ENCODE results near the gene CLPSL2.

CLPSL2 gene

DNA sequence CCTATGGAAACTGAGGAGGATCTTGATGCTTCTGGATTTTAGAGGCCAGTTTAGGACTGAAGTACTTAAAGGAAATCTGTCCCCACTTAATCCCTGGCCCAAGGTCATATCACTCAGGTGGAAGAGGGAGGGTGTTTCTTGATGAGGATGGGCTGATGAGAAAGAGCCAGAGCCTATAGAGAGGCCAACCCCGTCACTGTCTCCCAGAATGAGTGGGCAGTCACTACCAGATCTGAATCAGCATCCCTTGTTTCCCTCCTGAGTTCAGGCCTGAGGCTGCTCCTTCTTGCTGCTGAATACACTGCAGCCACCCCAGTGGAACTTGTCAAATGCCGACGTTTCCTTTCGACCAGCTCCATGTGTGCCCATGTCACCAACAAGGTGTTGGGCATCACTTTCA lies 24.8 kb upstream of the CLPSL2 start:
- Histone ChIP-seq H3K36me3 (ENCODE audit: insufficient read depth, low read length) (no peaks in the 10 kb centered on the region), H3K27ac (ENCODE audit: low read depth, low read length) (no peak overlapping the region)

DNA sequence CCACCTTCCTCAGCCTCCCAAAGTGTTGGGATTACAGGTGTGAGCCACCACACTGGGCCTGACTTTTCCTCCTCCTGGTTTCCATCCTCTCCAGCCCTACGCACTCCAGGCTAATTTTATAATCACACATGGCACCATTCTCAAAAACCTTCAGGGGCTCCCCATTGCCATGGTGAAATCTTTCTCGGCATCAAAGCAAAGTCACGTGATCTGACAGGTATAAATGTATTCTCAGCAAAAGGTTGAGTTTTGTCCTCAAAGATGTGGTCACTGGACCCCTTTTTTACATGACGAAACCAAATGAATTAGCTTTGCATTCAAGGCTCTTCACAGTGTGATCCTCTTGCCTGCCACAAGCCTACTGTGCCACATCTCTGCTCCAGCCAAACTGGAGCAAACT lies 24.1 kb upstream of the CLPSL2 start:
- Histone ChIP-seq H3K27me3 (ENCODE audit: control insufficient read depth in 1 of 2, insufficient read depth in 2 of 2, low read length in 2 of 2) (no peaks in the 10 kb centered on the region), H3K4me3 (ENCODE audit: low read depth in 1 of 2, low read length in 2 of 2) (no peak overlapping the region), H3K36me3 (ENCODE audit: insufficient read depth, low read length) (no peaks in the 10 kb centered on the region)

More for the DNA sequence above, 24.8 kb upstream of the CLPSL2 start:
- Histone ChIP-seq H3K9me3 (ENCODE audit: low read length) (no peaks in the 10 kb centered on the region), H3K4me1 (ENCODE audit: insufficient read depth, low read length) (no peaks in the 10 kb centered on the region), H3K27me3 (ENCODE audit: control insufficient read depth in 1 of 2, insufficient read depth in 2 of 2, low read length in 2 of 2) (no peaks in the 10 kb centered on the region), H3K4me3 (ENCODE audit: low read depth in 1 of 2, low read length in 2 of 2) (no peak overlapping the region), H3K9ac (ENCODE audit: low read length) (no peak overlapping the region)

DNA sequence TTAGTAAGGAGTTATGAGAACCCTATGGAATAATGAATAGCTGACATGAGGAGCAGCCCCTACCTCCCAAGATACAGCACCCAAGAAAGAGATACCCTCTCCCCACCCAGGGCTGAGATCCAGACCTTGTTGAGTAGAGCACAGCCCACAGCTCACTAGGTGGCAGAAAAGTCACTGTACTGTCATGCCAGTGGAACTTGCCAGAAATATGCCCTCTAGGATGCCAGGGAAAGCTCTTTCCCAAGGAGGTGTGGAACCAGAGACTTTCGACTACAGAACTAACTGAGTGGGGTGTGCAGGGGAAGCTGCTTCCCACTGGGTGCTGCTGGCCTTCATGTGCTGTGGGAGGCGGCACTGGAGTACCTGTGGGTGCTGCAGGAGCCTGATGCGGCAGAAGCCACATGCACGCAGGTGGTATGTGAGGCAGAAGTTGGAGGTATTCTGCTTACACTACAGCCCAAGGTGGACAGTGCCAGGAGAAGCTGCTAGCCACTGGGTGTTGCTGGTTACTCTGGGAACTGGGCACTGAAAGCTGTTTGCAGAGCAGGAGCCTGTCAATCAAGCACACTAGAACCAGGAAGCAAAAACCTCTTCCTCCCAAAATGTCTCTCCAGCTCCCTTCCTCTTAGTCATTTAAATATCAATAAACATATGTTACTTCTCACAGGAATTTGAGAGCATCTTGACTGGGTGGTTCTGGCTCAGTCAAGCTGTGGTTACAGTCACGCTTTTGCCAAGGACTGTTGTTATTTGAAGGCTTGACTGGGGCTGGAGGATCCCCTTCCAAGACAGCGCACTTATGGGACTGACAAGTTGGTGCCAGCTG lies 21.7 kb upstream of the CLPSL2 start:
- H3K27me3 ChIP-seq (ENCODE audit: control insufficient read depth in 1 of 2, insufficient read depth in 2 of 2, low read length in 2 of 2): no peaks in the 10 kb centered on the region
- H3K36me3 ChIP-seq (ENCODE audit: insufficient read depth, low read length): no peaks in the 10 kb centered on the region
- H3K4me3 ChIP-seq (ENCODE audit: low read depth in 1 of 2, low read length in 2 of 2): no peak overlapping the region
- no peaks in the 10 kb centered on the region for H3K9me3 ChIP-seq (ENCODE audit: low read length)
- H3K27ac ChIP-seq (ENCODE audit: low read depth, low read length): no peak overlapping the region
- no peak overlapping the region for H3K9ac ChIP-seq (ENCODE audit: low read length)
- no peaks in the 10 kb centered on the region for H3K4me1 ChIP-seq (ENCODE audit: insufficient read depth, low read length)

More for the DNA sequence above, 24.1 kb upstream of the CLPSL2 start:
- Histone ChIP-seq H3K4me1 (ENCODE audit: insufficient read depth, low read length) (no peaks in the 10 kb centered on the region), H3K9me3 (ENCODE audit: low read length) (no peaks in the 10 kb centered on the region), H3K9ac (ENCODE audit: low read length) (no peak overlapping the region), H3K27ac (ENCODE audit: low read depth, low read length) (no peak overlapping the region)

DNA sequence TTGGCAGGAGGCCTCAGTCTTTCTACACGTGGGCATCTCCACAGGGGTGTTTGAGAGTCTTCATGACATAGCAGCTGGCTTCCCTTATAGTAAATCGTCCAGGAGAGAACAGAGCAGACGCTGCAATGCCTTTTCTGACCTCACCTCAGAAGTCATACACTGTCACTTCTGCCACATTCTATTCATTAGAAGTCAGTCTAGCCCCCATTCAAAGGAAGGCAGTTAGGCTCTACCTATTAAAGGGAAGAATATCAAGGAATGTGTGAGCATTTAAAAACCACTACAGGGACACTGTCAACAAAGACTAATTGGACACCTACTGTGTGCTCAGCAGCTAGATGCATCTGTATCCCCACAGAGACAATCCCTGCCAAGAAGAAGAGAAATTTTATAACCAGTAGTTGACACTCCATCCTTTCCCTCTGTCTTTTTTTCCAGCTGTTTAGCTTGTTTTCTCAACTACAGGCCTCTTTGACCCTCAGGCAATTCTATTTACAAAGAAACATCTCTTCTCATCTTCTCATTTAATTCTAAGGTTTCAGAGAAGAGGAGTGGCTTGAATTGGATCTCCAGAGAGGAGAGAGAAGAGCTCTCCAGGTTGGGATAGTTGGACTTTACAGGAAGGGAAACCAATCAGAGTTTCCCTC lies 21.0 kb upstream of the CLPSL2 start:
- Histone ChIP-seq H3K9ac (ENCODE audit: low read length) (no peak overlapping the region), H3K27me3 (ENCODE audit: control insufficient read depth in 1 of 2, insufficient read depth in 2 of 2, low read length in 2 of 2) (peaks cover 0 to under 1% of the 10 kb centered on the region in 2 donors), H3K27ac (ENCODE audit: low read depth, low read length) (no peak overlapping the region), H3K4me3 (ENCODE audit: low read depth in 1 of 2, low read length in 2 of 2) (no peak overlapping the region), H3K4me1 (ENCODE audit: insufficient read depth, low read length) (no peaks in the 10 kb centered on the region), H3K36me3 (ENCODE audit: insufficient read depth, low read length) (no peaks in the 10 kb centered on the region), H3K9me3 (ENCODE audit: low read length) (no peaks in the 10 kb centered on the region)

DNA sequence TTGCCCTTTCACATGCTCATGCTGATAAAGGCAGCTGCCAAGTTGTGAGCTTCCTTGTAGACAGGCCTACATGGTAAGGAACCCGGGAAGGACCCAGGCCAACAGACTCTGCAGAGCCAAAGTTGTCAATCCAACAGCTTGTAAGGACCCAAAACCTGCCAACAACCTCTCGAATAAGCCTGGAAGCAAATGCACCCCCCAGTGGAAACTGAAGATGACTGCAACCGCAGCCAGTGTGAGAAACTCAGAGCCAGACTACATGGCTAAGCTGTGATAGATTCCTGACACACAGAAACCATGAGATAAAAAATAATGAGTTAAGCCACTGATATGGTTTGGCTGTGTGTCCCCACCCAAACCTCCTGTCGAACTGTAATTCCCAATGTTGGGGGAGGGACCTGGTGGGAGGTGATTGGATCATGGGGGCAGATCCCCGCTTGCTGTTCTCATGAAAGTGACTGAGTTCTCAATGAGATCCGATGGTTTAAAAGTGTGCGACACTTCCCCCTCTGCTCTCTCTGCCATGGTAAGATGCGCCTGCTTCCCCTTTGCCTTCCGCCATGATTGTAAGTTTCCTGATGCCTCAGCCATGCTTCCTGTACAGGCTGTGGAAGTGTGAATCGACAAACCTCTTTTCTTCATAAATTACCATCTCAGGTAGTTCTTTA lies 18.8 kb upstream of the CLPSL2 start:
- Histone ChIP-seq H3K36me3 (ENCODE audit: insufficient read depth, low read length) (no peaks in the 10 kb centered on the region), H3K9me3 (ENCODE audit: low read length) (no peaks in the 10 kb centered on the region), H3K27ac (ENCODE audit: low read depth, low read length) (no peak overlapping the region), H3K4me1 (ENCODE audit: insufficient read depth, low read length) (no peaks in the 10 kb centered on the region), H3K27me3 (ENCODE audit: control insufficient read depth in 1 of 2, insufficient read depth in 2 of 2, low read length in 2 of 2) (peaks cover 4 to 6% of the 10 kb centered on the region in 2 donors), H3K4me3 (ENCODE audit: low read depth in 1 of 2, low read length in 2 of 2) (no peak overlapping the region), H3K9ac (ENCODE audit: low read length) (no peak overlapping the region)

DNA sequence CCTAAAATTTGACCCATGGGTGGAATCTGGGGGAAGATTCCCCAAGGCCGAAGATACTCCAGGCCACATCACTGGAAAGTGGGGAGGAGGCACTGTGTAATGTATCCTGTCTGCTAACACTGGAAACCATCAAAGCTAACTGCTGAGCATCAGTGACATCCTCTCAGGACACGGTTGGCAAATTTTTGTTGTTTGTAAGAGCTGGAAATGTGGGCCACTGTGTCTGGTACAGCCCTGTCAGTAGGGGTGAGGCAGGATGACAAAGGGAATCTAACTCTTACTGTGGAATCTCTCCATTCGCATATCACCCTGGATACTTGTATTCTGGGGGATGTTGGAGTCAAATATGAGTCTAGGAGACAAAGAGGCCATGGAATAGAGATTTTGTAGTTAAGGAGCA lies 17.0 kb upstream of the CLPSL2 start:
- Histone ChIP-seq H3K4me3 (ENCODE audit: low read depth in 1 of 2, low read length in 2 of 2) (no peak overlapping the region), H3K9ac (ENCODE audit: low read length) (no peak overlapping the region), H3K9me3 (ENCODE audit: low read length) (no peaks in the 10 kb centered on the region), H3K27ac (ENCODE audit: low read depth, low read length) (no peak overlapping the region), H3K27me3 (ENCODE audit: control insufficient read depth in 1 of 2, insufficient read depth in 2 of 2, low read length in 2 of 2) (peaks cover 9 to 18% of the 10 kb centered on the region in 2 donors), H3K36me3 (ENCODE audit: insufficient read depth, low read length) (no peaks in the 10 kb centered on the region), H3K4me1 (ENCODE audit: insufficient read depth, low read length) (no peaks in the 10 kb centered on the region)

DNA sequence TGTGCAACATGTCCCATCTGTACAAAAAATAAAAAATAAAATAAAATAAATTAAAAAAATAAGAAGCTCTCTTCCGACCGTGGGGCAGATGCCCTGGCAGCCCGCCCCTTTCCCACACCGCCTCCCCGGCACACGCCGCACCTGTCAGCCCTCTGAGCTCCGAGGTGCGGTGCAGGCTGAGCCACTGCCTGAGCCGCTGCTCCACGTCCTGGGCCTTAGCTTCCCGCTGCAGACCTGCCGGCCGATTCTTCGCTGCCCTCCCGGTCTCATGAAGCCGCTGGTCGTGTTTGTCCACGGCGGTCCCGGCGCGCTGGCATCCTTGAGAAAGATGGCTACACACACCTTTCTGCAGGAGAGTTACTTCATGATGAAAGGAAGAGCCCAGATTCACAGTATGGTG lies 10.7 kb upstream of the CLPSL2 start:
- no peak overlapping the region for H3K4me3 ChIP-seq (ENCODE audit: low read depth in 1 of 2, low read length in 2 of 2)
- peaks cover 14 to 16% of the 10 kb centered on the region in 2 donors for H3K27me3 ChIP-seq (ENCODE audit: control insufficient read depth in 1 of 2, insufficient read depth in 2 of 2, low read length in 2 of 2)
- H3K9me3 ChIP-seq (ENCODE audit: low read length): no peaks in the 10 kb centered on the region
- no peaks in the 10 kb centered on the region for H3K36me3 ChIP-seq (ENCODE audit: insufficient read depth, low read length)
- H3K27ac ChIP-seq (ENCODE audit: low read depth, low read length): no peak overlapping the region
- no peaks in the 10 kb centered on the region for H3K4me1 ChIP-seq (ENCODE audit: insufficient read depth, low read length)
- no peak overlapping the region for H3K9ac ChIP-seq (ENCODE audit: low read length)

DNA sequence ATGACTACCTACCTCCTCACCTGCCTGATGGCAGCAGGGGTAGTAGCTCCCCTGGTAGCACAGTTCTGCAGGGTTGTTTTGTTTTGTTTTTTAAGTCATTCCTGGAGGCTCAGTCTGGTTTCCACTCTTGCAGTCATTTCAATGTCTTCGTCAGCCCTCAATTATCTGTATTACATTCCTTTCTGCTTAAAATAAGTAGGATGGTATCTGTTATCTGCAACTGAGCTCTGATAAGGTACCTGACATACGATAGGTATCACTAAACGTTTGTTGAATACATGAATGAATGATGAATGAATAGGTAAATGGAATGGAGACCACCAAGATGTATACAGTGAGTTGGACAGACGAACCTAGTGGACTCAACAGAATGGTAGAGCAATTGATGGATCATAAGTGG lies 7.2 kb upstream of the CLPSL2 start:
- Histone ChIP-seq H3K9me3 (ENCODE audit: low read length) (no peaks in the 10 kb centered on the region), H3K4me3 (ENCODE audit: low read depth in 1 of 2, low read length in 2 of 2) (no peak overlapping the region), H3K27ac (ENCODE audit: low read depth, low read length) (no peak overlapping the region), H3K4me1 (ENCODE audit: insufficient read depth, low read length) (no peaks in the 10 kb centered on the region), H3K27me3 (ENCODE audit: control insufficient read depth in 1 of 2, insufficient read depth in 2 of 2, low read length in 2 of 2) (peaks cover under 1 to 9% of the 10 kb centered on the region in 2 donors), H3K9ac (ENCODE audit: low read length) (no peak overlapping the region), H3K36me3 (ENCODE audit: insufficient read depth, low read length) (no peaks in the 10 kb centered on the region)

DNA sequence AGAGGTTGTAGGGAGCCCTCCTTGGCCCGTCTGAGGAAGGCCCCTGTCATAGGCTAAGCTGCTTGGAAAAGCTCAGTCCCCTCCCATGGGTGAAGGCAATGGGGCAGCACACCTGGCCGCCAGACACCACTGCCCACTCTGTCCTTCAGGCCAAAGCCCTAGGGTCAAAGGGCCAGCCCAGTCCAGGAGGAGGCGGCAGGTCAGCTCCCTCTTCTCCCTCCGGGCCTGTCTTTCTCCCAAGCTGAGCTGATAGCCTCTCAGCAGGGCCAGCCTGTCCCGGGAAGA lies 5.1 kb upstream of the CLPSL2 start:
- Histone ChIP-seq H3K4me3 (ENCODE audit: low read depth in 1 of 2, low read length in 2 of 2) (no peak overlapping the region), H3K27me3 (ENCODE audit: control insufficient read depth in 1 of 2, insufficient read depth in 2 of 2, low read length in 2 of 2) (peaks cover 0 to 12% of the 10 kb centered on the region in 2 donors), H3K27ac (ENCODE audit: low read depth, low read length) (no peak overlapping the region), H3K36me3 (ENCODE audit: insufficient read depth, low read length) (no peaks in the 10 kb centered on the region), H3K9me3 (ENCODE audit: low read length) (no peaks in the 10 kb centered on the region), H3K9ac (ENCODE audit: low read length) (no peak overlapping the region), H3K4me1 (ENCODE audit: insufficient read depth, low read length) (no peaks in the 10 kb centered on the region)

DNA sequence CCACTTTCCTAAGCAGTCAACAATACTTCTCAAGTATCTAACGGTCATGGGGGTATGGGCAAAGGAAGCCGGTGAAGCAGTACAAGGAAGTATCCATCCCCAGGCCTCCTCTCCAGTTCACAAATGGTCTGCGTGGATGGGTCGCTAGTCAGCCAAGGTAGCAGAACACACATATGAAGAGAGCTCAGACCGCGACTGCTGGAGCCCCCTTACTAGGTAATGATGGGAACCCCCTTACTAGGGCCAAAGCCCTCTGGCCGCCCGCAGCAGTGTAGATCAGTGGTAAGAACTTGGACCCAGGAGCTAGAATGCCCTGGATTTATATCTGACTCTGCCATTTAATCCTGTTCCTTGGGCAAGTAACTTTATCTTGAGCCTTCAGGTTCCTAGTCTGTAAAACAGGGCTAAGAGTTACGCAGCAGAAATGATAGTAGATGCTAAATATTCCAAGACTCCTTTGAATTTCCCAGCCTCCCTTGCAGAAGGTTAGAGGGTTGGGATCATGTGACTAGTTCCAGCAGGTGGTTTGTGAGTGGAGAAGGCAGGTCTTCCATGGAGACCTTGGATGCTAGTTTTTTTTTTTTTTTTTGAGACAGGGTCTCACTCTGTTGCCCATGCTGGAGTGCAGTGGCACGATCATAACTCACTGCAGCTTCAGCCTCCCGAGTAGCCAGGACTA lies 2.1 kb upstream of the CLPSL2 start:
- Histone ChIP-seq H3K9ac (ENCODE audit: low read length) (no peak overlapping the region), H3K36me3 (ENCODE audit: insufficient read depth, low read length) (no peaks in the 10 kb centered on the region), H3K4me3 (ENCODE audit: low read depth in 1 of 2, low read length in 2 of 2) (no peak overlapping the region), H3K27ac (ENCODE audit: low read depth, low read length) (no peak overlapping the region), H3K9me3 (ENCODE audit: low read length) (no peaks in the 10 kb centered on the region), H3K4me1 (ENCODE audit: insufficient read depth, low read length) (no peaks in the 10 kb centered on the region), H3K27me3 (ENCODE audit: control insufficient read depth in 1 of 2, insufficient read depth in 2 of 2, low read length in 2 of 2) (peaks cover 0 to 19% of the 10 kb centered on the region in 2 donors)

DNA sequence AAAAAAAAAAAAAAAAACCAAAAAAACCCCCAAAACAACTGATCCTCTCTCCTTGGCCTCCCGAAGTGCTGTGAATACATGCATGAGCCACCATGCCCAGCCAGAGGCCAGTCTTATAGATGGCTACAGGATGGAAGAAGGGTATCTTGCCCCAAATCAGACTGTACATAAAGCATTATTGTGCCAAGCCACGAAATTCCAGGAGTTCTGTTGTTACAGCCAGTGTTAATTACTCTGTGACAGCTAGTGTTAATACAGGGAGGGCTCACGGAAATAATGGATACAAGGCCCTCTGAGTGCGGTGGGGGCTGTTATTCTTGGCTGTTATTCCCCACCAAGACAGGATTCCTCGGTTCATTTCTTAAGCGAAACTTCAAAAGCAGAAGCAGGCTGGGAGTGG lies 1.4 kb upstream of the CLPSL2 start:
- Histone ChIP-seq H3K27me3 (ENCODE audit: control insufficient read depth in 1 of 2, insufficient read depth in 2 of 2, low read length in 2 of 2) (peaks cover 0 to 24% of the 10 kb centered on the region in 2 donors), H3K4me3 (ENCODE audit: low read depth in 1 of 2, low read length in 2 of 2) (no peak overlapping the region), H3K36me3 (ENCODE audit: insufficient read depth, low read length) (no peaks in the 10 kb centered on the region)

More for the DNA sequence above, 1.4 kb upstream of the CLPSL2 start:
- H3K4me1 ChIP-seq (ENCODE audit: insufficient read depth, low read length): no peaks in the 10 kb centered on the region
- H3K9me3 ChIP-seq (ENCODE audit: low read length): no peaks in the 10 kb centered on the region
- no peak overlapping the region for H3K27ac ChIP-seq (ENCODE audit: low read depth, low read length)
- H3K9ac ChIP-seq (ENCODE audit: low read length): no peak overlapping the region
